ENCODE data around the gene C14orf132. TPM values are rescaled to one million over a fixed set of nuclear protein-coding genes. Genes with fewer than 3 reads are reported as not detected.

The C14orf132 gene
- total RNA-seq, 4 donors from 2014 or later = 2.7 to 3.7 (median 3.0) TPM

DNA sequence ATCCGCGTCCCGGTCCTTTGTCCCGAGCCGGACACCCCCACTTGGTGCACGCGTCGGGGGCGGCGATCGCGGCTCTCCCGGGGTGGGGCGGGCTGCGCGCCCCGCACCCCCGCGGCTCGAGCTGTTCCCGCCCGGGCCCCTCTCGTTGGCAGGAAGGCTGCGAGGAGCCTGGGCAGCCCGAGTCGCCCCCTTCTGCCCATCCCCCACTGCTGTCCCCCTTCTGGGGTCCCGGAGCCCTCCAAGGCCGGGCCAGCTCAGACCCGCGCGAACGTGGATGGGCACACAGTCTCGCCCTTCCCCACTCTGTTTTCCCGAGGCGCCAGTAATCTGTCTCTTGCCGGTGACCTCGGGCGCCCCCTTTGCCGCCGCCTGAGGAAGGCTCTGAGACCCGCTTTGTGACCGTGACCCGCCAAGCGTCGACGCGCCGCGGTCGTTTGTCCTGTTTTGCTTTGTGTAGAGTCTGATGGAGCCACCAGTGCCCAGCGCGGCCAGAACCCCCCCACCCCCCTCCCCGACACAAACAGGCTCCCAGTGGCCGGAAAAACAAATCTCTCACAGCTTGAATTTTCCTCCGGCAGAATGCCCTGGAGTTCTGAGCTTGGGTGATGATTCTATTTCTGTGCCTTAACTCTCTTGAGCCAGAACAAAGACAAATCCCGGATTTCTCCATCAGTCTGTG lies 610 bp downstream of the C14orf132 start:
- 0 to 4% methylated on average over 7 to 16 of the region's 56 CpGs for WGBS, 2 donors
- no peaks in the 10 kb centered on the region for H3K27me3 ChIP-seq
- H3K9me3 ChIP-seq = no peaks in the 10 kb centered on the region
- intact Hi-C loops (cut with DNase I) = no loop called here
- peak overlapping the region; percentile 38 to 63 (median 58) for H3K4me3 ChIP-seq (replicated peaks in 1 of 3)
- TF ChIP-seq POLR2A (IDR thresholded peaks at IDR 0.05) = no peak
- TF ChIP-seq, protein P1, sequence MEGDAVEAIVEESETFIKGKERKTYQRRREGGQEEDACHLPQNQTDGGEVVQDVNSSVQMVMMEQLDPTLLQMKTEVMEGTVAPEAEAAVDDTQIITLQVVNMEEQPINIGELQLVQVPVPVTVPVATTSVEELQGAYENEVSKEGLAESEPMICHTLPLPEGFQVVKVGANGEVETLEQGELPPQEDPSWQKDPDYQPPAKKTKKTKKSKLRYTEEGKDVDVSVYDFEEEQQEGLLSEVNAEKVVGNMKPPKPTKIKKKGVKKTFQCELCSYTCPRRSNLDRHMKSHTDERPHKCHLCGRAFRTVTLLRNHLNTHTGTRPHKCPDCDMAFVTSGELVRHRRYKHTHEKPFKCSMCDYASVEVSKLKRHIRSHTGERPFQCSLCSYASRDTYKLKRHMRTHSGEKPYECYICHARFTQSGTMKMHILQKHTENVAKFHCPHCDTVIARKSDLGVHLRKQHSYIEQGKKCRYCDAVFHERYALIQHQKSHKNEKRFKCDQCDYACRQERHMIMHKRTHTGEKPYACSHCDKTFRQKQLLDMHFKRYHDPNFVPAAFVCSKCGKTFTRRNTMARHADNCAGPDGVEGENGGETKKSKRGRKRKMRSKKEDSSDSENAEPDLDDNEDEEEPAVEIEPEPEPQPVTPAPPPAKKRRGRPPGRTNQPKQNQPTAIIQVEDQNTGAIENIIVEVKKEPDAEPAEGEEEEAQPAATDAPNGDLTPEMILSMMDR (IDR thresholded peaks at IDR 0.05) = no peak
- peak overlapping the region in 2 of 3 donors; percentile 52 to 63 for H3K27ac ChIP-seq
- peak; percentile 5 to 13 for DNase-seq
- peaks cover 12 to 32% of the 10 kb centered on the region in 2 donors for H3K4me1 ChIP-seq
- no peaks in the 10 kb centered on the region for H3K36me3 ChIP-seq

DNA sequence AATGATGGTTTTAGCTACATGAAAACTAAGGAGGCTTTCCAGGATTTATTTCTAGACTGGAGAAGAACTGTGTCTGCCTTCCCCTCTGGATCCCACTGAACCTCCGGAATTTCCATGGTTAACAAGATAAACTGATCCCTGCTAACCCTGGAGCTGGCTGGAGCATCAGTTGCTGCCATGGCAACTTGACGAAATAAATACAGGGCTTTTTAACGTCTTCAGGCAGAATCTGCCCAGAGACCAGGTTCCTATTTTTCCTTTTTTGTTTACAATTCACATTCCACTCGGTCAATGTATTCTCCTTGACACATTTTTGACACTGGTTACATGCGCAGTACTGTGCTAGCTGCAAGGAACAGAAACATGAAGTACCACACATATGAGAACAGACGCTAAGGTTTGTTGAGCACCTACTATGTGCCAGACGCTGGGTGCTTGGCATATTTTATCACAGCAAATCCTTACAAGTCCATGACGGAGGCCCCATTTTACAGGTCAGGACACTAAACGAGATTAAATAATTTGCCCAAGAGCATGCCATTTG lies 1.7 kb downstream of the C14orf132 start:
- DNase-seq = no peak
- no peak overlapping the region for H3K4me3 ChIP-seq (replicated peaks in 1 of 3)
- H3K4me1 ChIP-seq = peaks cover 12 to 32% of the 10 kb centered on the region in 2 donors
- intact Hi-C loops (cut with DNase I) = no loop called here
- no peak overlapping the region for H3K27ac ChIP-seq
- H3K9me3 ChIP-seq = no peaks in the 10 kb centered on the region
- 70 to 78% methylated on average over 9 of the region's 9 CpGs for WGBS, 2 donors
- TF ChIP-seq, protein P1 (IDR thresholded peaks at IDR 0.05) = no peak
- no peak for TF ChIP-seq POLR2A (IDR thresholded peaks at IDR 0.05)
- H3K36me3 ChIP-seq = no peaks in the 10 kb centered on the region
- H3K27me3 ChIP-seq = no peaks in the 10 kb centered on the region

DNA sequence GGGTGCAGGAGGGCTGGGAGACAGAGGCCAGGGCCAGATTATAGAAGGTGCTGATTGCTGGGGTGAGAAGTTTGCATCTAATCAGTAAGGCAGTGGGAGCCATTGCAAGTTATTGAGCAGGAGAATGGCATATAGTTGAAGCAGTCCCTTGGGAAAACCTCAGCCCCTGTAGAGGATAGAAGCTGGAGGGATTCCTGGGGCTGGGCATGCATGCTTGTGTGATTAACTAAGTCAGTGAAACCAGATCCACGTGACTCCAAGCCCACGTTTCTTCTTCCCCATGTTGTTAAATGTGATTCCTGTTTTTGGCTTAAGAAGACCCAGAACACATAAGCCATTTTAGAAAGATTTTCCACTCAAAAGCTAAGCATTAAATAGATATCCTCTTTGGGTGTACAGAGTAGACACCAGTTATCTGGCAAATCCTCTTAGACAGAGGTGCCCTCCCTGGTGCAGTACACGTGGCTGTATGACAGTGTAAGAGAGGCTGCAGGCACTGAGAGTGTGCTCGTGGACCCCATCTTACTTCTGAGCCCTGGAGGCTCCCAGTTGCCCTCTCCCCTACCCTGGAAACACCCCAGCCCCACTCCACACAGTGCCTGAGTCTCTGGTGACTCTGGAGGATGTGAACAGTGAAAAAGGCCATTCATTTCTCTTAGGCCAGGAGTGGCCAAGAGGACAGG lies 3.2 kb downstream of the C14orf132 start:
- WGBS, 2 donors = 85 to 87% methylated on average over 3 to 4 of the region's 4 CpGs
- no peak overlapping the region for H3K27ac ChIP-seq
- intact Hi-C loops (cut with DNase I) = no loop called here

DNA sequence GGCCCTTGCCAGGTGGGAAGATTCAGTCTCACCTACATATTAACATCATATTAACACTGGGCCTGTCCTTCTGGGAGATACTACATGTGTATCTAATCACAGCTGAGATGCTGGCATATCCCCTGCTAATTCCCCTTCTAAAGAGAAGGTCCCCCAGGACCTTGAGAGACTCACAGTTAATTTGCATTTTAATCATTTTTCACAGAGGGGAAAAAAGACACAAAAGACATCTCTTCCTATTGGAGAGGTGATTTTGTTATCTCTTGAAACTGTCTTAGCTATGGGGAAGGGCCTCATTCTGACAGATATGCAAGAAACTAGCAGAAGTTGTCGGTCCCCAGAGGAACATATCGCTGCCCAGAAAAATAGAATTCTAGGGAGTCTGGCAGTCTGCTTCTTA lies 7.5 kb downstream of the C14orf132 start:
- Histone ChIP-seq H3K36me3 (no peaks in the 10 kb centered on the region), H3K27ac (no peak overlapping the region), H3K27me3 (no peaks in the 10 kb centered on the region), H3K4me3 (replicated peaks in 1 of 3) (no peak overlapping the region), H3K4me1 (no peaks in the 10 kb centered on the region), H3K9me3 (no peaks in the 10 kb centered on the region)
- intact Hi-C loops (cut with DNase I) = no loop called here
- WGBS, 2 donors = 90% methylated on average over 2 of the region's 2 CpGs
- no peak for DNase-seq
- TF ChIP-seq POLR2A (IDR thresholded peaks at IDR 0.05) = no peak

More for the DNA sequence above, 3.2 kb downstream of the C14orf132 start:
- DNase-seq = no peak
- Histone ChIP-seq H3K9me3 (no peaks in the 10 kb centered on the region), H3K36me3 (no peaks in the 10 kb centered on the region), H3K27me3 (no peaks in the 10 kb centered on the region), H3K4me3 (replicated peaks in 1 of 3) (no peak overlapping the region), H3K4me1 (peaks cover 12 to 32% of the 10 kb centered on the region in 2 donors)
- TF ChIP-seq, protein P1 (IDR thresholded peaks at IDR 0.05) = no peak
- TF ChIP-seq POLR2A (IDR thresholded peaks at IDR 0.05) = no peak

DNA sequence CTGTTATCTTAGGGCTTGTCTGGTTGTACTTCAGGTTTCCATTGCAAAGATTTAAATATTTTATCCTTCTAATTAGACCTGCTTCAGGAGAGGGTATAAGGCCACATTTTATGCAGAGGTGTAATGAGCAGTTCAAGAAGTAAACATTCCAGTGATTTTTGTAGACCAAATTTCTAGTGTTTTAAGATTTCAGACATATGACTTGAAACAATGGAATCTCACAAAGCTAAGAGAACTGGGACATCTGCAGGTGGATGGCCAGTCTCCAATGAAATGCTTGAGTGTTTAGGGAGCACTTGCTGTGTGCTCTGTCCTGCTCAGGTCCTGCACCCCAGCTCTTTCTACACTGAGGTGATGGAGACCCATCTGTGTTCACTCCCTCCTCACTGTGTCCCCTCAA lies 7.9 kb downstream of the C14orf132 start:
- no peak overlapping the region for H3K4me3 ChIP-seq (replicated peaks in 1 of 3)
- H3K27me3 ChIP-seq = no peaks in the 10 kb centered on the region
- no peaks in the 10 kb centered on the region for H3K9me3 ChIP-seq
- TF ChIP-seq POLR2A (IDR thresholded peaks at IDR 0.05) = no peak
- TF ChIP-seq, protein P1 (IDR thresholded peaks at IDR 0.05) = no peak
- H3K27ac ChIP-seq = no peak overlapping the region
- DNase-seq = no peak
- no peaks in the 10 kb centered on the region for H3K4me1 ChIP-seq
- intact Hi-C loops (cut with DNase I) = no loop called here
- no peaks in the 10 kb centered on the region for H3K36me3 ChIP-seq
